Amniotic epithelial cell (primary cell): Measurements from ENCODE around the gene RORC.

ENCODE experiments used
- DNase-seq: peaks from one replicate; pipeline ENCODE4 v3.0.0-alpha.2; 2010; ENCODE audit warnings: low read depth

RORC gene

GRCh38 chr1:151825751-151826660 lies 5.6 kb downstream of the RORC start:
- DNase-seq = no peak

- DNase-seq = no peak
Observed at GRCh38 chr1:151825204-151825603, 6.4 kb downstream of the RORC start.

DNA sequence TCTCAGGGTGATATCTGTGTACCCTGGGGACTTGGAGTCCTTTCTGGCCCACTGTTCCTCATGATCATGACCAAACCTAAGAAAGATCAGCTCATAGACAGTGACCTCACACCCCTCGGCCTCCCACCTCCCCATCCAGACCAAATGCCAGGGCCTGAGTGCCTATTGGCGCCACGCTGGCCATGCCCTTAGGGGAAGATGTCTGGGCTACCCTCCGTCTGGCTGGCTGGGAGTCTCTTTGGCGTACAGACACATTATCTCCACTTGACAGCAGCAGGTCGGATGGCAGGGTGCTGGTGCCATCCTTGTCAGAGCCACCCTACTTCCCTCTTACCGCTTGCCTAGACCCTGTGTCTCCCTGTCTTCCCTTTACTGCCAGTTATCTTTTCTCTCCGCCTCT lies 8.4 kb downstream of the RORC start:
- no peak for DNase-seq

- DNase-seq = no peak
Observed at GRCh38 chr1:151822404-151822803, 9.2 kb downstream of the RORC start.

DNA sequence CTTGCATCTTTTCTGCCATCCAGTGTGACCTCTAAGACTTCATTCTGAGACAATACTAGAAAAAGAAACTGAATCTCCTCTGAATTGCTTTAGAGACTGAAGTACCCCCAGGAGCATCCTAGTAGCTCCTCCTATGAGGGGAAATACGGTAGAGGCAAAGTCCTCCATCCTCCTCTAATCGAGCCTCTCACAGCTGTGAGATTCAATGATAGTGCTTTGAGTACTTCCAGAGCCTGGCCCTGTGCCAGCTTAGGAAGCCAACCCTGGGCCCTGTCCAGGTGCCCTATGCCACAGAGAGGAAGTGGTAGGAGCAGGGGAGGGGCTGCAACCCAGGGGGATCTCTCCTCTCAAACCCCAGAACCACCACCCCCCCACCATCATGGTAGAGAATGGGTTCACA lies 10.7 kb downstream of the RORC start:
- no peak for DNase-seq

DNA sequence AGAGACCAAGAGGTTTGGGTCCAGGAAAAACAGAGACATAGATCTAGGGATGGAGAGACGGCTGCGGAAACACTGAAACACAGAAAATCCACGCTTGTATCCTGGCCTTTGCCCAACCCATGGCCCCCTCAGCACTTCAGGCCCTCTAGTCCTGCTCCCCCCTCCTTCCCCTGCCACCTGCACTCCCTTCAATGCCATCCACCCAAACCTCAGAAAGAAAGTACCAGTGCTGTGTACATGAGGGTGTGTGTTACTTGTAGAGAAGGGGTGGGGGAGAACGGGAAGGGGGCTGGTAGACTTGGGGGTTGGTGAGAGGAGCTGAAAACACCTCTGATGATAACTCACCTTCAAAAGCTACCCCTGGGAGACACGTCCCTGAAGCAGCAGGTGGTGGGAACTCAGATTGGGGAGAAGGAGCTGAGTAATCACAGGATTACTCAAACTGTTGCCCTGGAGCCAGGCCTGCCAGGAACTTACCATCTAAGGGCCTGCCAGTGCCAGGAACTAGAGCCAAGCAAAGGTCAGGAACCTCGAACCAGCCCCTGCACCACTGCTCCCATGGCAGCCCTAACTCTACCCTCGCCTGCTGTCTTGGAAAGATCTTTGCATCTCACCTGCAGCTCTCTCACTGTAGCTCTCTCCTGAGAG lies 11.5 kb downstream of the RORC start:
- DNase-seq = peak; percentile 21

DNA sequence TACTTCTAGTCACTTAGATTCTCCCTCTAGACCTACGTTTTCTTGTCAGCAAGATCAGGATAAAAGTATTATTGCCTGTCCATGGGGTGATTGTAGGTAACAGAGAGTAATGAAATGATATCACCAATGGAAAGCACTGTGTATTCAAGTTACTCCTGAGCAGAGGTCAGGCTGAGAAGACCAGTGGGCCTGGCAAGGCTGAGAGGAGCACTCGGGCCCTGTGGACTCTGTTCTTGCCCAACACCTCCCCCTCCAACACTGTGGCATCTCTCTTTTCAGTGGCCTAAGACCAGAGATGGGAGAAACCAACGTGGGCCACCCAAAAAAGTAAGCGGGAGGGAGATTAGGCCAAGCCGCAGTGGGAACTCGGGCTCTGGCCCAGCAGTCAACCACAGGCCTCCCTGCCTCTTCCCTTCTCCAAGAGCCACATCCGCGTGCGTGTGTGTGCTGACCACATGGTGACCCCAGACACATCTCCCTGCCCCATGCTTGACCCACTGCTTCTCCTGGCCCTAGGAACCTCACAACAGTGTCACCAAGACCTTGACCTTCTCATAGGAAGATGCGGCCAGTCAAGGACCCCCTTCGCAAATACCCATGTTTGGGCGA lies 12.3 kb downstream of the RORC start:
- DNase-seq = no peak

GRCh38 chr1:151817353-151817730 lies 14.3 kb downstream of the RORC start:
- DNase-seq = no peak

DNA sequence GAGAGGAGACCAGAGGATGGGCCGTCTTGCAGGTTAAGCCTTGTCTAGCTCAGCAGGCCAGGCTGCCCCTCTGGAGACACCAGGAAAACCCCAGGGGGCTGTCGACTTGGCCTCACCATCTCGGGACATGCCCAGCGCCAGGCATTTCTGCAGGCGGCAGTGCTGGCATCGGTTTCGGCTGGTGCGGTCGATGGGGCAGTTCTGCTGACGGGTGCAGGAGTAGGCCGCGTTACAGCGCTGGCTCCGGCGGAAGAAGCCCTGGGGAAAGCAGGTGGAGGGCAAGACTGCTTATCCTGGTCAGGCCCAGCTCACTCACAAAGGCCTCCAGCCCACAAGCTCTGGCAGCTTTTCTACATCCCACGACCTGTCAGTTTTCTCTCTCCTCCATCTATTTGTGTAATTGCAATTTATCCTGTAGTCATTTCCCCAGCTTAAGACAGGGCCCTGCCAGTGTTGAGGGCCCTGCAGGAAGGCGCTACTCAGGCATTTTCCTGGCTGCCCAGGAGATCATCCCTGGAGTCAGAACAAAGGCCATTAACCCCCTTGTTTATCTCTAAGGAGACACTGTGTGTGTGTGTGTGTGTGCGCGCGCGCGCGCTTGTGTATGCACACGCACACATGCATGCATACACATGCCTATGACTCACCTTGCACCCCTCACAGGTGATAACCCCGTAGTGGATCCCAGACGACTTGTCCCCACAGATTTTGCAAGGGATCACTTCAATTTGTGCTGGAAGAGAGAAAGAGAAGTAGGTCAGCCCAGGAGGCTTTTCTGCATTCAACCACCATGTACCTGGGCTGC lies 14.9 kb downstream of the RORC start:
- no peak for DNase-seq

GRCh38 chr1:151815716-151816327 lies 15.8 kb downstream of the RORC start:
- DNase-seq = no peak

- DNase-seq = no peak
Observed at GRCh38 chr1:151814971-151815545, 16.5 kb downstream of the RORC start.

- DNase-seq = no peak
Observed at GRCh38 chr1:151814426-151814825, 17.2 kb downstream of the RORC start.

DNA sequence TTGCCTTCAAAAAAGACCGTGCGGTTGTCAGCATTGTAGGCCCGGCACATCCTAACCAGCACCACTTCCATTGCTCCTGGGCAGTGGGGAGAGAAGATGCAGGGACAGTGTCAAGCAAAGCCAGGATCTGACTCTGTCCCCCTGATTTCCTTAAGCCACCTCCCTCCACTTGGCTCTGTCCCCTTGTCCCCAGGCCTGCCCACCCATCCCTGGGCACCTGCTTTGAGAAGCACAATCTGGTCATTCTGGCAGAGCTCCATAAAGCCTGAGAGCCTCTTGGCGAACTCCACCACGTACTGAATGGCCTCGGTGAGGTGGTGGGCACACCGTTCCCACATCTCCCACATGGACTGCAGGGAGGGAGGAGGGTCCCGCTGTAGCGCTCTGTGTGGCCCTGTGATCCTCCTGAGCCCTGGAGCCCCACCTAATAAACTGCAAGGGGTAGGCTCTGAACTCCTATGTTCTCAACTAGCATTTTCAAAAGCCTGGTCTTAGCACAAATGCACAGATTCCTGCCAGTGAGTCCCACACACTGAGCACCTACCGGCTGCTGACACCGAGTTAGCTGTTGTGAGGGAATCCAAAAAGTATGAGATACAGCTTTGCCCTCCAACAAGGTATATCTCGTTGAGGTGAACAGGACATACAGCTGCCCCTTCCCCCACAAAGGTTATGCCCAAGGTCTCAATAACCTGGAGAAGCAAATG lies 18.2 kb downstream of the RORC start:
- DNase-seq = no peak

DNA sequence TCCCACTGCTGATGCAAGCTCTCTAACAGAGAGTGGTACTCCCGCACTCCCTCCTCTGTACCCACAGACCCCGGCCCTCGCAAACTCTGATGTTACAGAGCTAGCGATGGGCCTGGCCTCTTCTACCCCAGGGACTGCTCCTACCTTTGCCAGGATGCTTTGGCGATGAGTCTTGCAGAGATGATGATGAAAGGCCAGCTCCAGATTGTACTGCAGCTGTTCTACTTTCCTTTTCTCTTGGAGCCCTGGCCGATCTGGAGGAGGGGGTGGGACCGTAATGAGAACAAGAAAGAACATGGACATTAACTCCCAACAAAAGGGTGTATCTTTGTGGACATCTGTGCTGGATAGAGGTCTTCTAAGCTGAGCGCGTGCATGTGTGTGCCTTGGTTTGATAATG lies 20.4 kb downstream of the RORC start:
- peak; percentile 21 for DNase-seq

DNA sequence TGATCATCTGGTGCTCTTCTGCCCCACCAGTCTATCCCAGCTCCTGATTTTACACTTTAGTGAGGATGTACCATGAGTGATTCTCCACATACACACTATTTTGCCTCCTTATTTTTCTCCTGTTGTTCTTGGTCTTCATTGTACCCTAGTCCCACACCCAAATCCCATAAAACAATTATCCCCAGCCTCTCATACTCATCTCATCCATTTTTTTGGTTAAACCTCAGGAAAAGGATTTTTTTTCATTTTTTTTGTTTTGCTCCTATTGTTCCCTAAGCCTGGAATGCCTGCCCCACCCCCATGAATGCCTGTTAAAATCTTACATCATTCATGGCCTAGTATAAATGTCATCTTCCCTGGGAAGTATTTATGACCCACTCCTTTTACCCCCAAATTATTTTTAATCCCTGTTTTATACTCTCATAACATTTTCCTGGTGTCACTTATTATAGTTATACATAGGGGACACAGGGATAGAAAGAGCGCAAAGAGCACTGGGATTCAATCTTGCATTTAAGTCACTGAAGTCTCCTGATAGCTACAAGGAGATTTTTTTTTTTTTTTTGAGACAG lies 21.5 kb downstream of the RORC start:
- DNase-seq = no peak

GRCh38 chr1:151809290-151809984 lies 22.2 kb downstream of the RORC start:
- DNase-seq = no peak

- no peak for DNase-seq
Observed at GRCh38 chr1:151807766-151808165, 23.8 kb downstream of the RORC start.

- no peak for DNase-seq
Observed at GRCh38 chr1:151807131-151807530, 24.5 kb downstream of the RORC start.

- no peak for DNase-seq
Observed at GRCh38 chr1:151806170-151806569, 25.4 kb downstream of the RORC start.
